ENCODE measurements around the gene SNAP25. TPM values are rescaled to one million over a fixed set of nuclear protein-coding genes. Genes with fewer than 3 reads are reported as not detected.

SNAP25 gene
- polyA plus RNA-seq, 3 donors from 2014 or later: not detected

- H3K4me3 Mint-ChIP-seq: no peak overlapping the region
- H3K4me1 Mint-ChIP-seq: no peaks in the 10 kb centered on the region
- H3K27ac Mint-ChIP-seq: no peak overlapping the region
- DNase-seq: no peak
- H3K36me3 Mint-ChIP-seq: no peaks in the 10 kb centered on the region
- peaks cover 6 to 33% (median 9%) of the 10 kb centered on the region in 3 donors for H3K27me3 Mint-ChIP-seq (ENCODE audit: low read depth in 3 of 3)
- no peaks in the 10 kb centered on the region for H3K9me3 Mint-ChIP-seq
These were observed 6.9 kb downstream of the SNAP25 start for GRCh38 chr20:10225439-10226060.

- no peak overlapping the region for H3K4me3 Mint-ChIP-seq
- peaks cover 0 to 5% (median 0%) of the 10 kb centered on the region in 3 donors for H3K36me3 Mint-ChIP-seq
- peaks cover 4 to 36% (median 8%) of the 10 kb centered on the region in 3 donors for H3K27me3 Mint-ChIP-seq (ENCODE audit: low read depth in 3 of 3)
- H3K27ac Mint-ChIP-seq: no peak overlapping the region
- no peaks in the 10 kb centered on the region for H3K9me3 Mint-ChIP-seq
- no peaks in the 10 kb centered on the region for H3K4me1 Mint-ChIP-seq
- DNase-seq: no peak
These were observed 9.7 kb downstream of the SNAP25 start for GRCh38 chr20:10228330-10228729.

- H3K27ac Mint-ChIP-seq: no peak overlapping the region
- H3K27me3 Mint-ChIP-seq (ENCODE audit: low read depth in 3 of 3): peaks cover 2 to 37% (median 2%) of the 10 kb centered on the region in 3 donors
- DNase-seq: no peak
- peaks cover 0 to 5% (median 0%) of the 10 kb centered on the region in 3 donors for H3K36me3 Mint-ChIP-seq
- no peaks in the 10 kb centered on the region for H3K4me1 Mint-ChIP-seq
- no peak overlapping the region for H3K4me3 Mint-ChIP-seq
- H3K9me3 Mint-ChIP-seq: no peaks in the 10 kb centered on the region
These were observed 12.7 kb downstream of the SNAP25 start for GRCh38 chr20:10231290-10231689.

- H3K9me3 Mint-ChIP-seq: no peaks in the 10 kb centered on the region
- H3K27ac Mint-ChIP-seq: no peak overlapping the region
- H3K27me3 Mint-ChIP-seq (ENCODE audit: low read depth in 3 of 3): peaks cover 0 to 11% (median 3%) of the 10 kb centered on the region in 3 donors
- DNase-seq: no peak
- H3K4me3 Mint-ChIP-seq: no peak overlapping the region
- no peaks in the 10 kb centered on the region for H3K36me3 Mint-ChIP-seq
- no peaks in the 10 kb centered on the region for H3K4me1 Mint-ChIP-seq
These were observed 18.2 kb downstream of the SNAP25 start for GRCh38 chr20:10236540-10237533.

- H3K27me3 Mint-ChIP-seq (ENCODE audit: low read depth in 3 of 3): peaks cover 0 to 8% (median 5%) of the 10 kb centered on the region in 3 donors
- no peaks in the 10 kb centered on the region for H3K36me3 Mint-ChIP-seq
- DNase-seq: no peak
- no peaks in the 10 kb centered on the region for H3K4me1 Mint-ChIP-seq
- H3K4me3 Mint-ChIP-seq: no peak overlapping the region
- H3K27ac Mint-ChIP-seq: no peak overlapping the region
- no peaks in the 10 kb centered on the region for H3K9me3 Mint-ChIP-seq
These were observed 21.3 kb downstream of the SNAP25 start for GRCh38 chr20:10239954-10240353.

- no peak for DNase-seq
- H3K36me3 Mint-ChIP-seq: no peaks in the 10 kb centered on the region
- no peaks in the 10 kb centered on the region for H3K9me3 Mint-ChIP-seq
- H3K4me3 Mint-ChIP-seq: no peak overlapping the region
- H3K27me3 Mint-ChIP-seq (ENCODE audit: low read depth in 3 of 3): peaks cover 0 to 5% (median 3%) of the 10 kb centered on the region in 3 donors
- H3K27ac Mint-ChIP-seq: no peak overlapping the region
- H3K4me1 Mint-ChIP-seq: no peaks in the 10 kb centered on the region
These were observed 22.0 kb downstream of the SNAP25 start for GRCh38 chr20:10240655-10241054.

- no peaks in the 10 kb centered on the region for H3K36me3 Mint-ChIP-seq
- H3K27me3 Mint-ChIP-seq (ENCODE audit: low read depth in 3 of 3): peaks cover 0 to 8% (median 3%) of the 10 kb centered on the region in 3 donors
- no peak overlapping the region for H3K4me3 Mint-ChIP-seq
- no peaks in the 10 kb centered on the region for H3K9me3 Mint-ChIP-seq
- H3K27ac Mint-ChIP-seq: no peak overlapping the region
- no peaks in the 10 kb centered on the region for H3K4me1 Mint-ChIP-seq
- no peak for DNase-seq
These were observed 23.5 kb downstream of the SNAP25 start for GRCh38 chr20:10242166-10242565.

GRCh38 chr20:10247440-10247839 lies 28.8 kb downstream of the SNAP25 start:
- Mint-ChIP-seq H3K36me3 (no peaks in the 10 kb centered on the region), H3K9me3 (no peaks in the 10 kb centered on the region), H3K4me1 (no peaks in the 10 kb centered on the region), H3K27me3 (ENCODE audit: low read depth in 3 of 3) (peaks cover 0 to 8% (median 0%) of the 10 kb centered on the region in 3 donors), H3K27ac (no peak overlapping the region), H3K4me3 (no peak overlapping the region)
- no peak for DNase-seq

- DNase-seq: no peak
- H3K4me1 Mint-ChIP-seq: peaks cover 11% of the 10 kb centered on the region in 2 donors
- peaks cover 0 to 8% (median 0%) of the 10 kb centered on the region in 3 donors for H3K27me3 Mint-ChIP-seq (ENCODE audit: low read depth in 3 of 3)
- no peak overlapping the region for H3K27ac Mint-ChIP-seq
- no peak overlapping the region for H3K4me3 Mint-ChIP-seq
- no peaks in the 10 kb centered on the region for H3K9me3 Mint-ChIP-seq
- no peaks in the 10 kb centered on the region for H3K36me3 Mint-ChIP-seq
These were observed 30.6 kb downstream of the SNAP25 start for GRCh38 chr20:10249048-10249770.

- no peaks in the 10 kb centered on the region for H3K9me3 Mint-ChIP-seq
- peaks cover 15% of the 10 kb centered on the region in 2 donors for H3K4me1 Mint-ChIP-seq
- H3K27me3 Mint-ChIP-seq (ENCODE audit: low read depth in 3 of 3): peaks cover 0 to 6% (median 0%) of the 10 kb centered on the region in 3 donors
- no peaks in the 10 kb centered on the region for H3K36me3 Mint-ChIP-seq
- H3K4me3 Mint-ChIP-seq: no peak overlapping the region
- DNase-seq: no peak
- H3K27ac Mint-ChIP-seq: no peak overlapping the region
These were observed 31.2 kb downstream of the SNAP25 start for GRCh38 chr20:10249822-10250221.

- Mint-ChIP-seq H3K9me3 (no peaks in the 10 kb centered on the region), H3K27me3 (ENCODE audit: low read depth in 3 of 3) (peaks cover 0 to 6% (median 0%) of the 10 kb centered on the region in 3 donors), H3K27ac (no peak overlapping the region), H3K36me3 (no peaks in the 10 kb centered on the region), H3K4me3 (no peak overlapping the region), H3K4me1 (peaks cover 15% of the 10 kb centered on the region in 2 donors)
- DNase-seq: no peak
These were observed 32.3 kb downstream of the SNAP25 start for GRCh38 chr20:10250902-10251301.

GRCh38 chr20:10253780-10254179 lies 35.1 kb downstream of the SNAP25 start:
- peak; percentile 12 to 19 (median 18) for DNase-seq
- H3K36me3 Mint-ChIP-seq: no peaks in the 10 kb centered on the region
- no peak overlapping the region for H3K4me3 Mint-ChIP-seq
- H3K9me3 Mint-ChIP-seq: no peaks in the 10 kb centered on the region
- no peak overlapping the region for H3K27ac Mint-ChIP-seq
- peaks cover 0 to 3% (median 0%) of the 10 kb centered on the region in 3 donors for H3K27me3 Mint-ChIP-seq (ENCODE audit: low read depth in 3 of 3)
- peaks cover 15% of the 10 kb centered on the region in 2 donors for H3K4me1 Mint-ChIP-seq

- Mint-ChIP-seq H3K27ac (no peak overlapping the region), H3K27me3 (ENCODE audit: low read depth in 3 of 3) (peaks cover 0 to 3% (median 0%) of the 10 kb centered on the region in 3 donors), H3K4me1 (peaks cover 15% of the 10 kb centered on the region in 2 donors), H3K36me3 (no peaks in the 10 kb centered on the region), H3K4me3 (no peak overlapping the region), H3K9me3 (no peaks in the 10 kb centered on the region)
- no peak for DNase-seq
These were observed 37.2 kb downstream of the SNAP25 start for GRCh38 chr20:10255846-10256245.

Measured in immature natural killer cell (primary cell).